HG03064 (cell line): ENCODE measurements around the gene STUM.
"Not testable (repeated sequence)": the region's sequence is repeated elsewhere in the genome, so short reads cannot be mapped to it uniquely, and the experiment has no call there.

Experiments
- ATAC-seq: cut with Tn5 transposase; IDR thresholded peaks from one replicate; pipeline ENCODE4 v1.9.1; 2021; ENCODE audit warnings: low read depth; ENCODE audit not compliant: unreplicated experiment

The STUM gene

GRCh38 chr1:226634611-226635246 is 86.2 kb downstream of the STUM start:
- no peak for ATAC-seq

DNA sequence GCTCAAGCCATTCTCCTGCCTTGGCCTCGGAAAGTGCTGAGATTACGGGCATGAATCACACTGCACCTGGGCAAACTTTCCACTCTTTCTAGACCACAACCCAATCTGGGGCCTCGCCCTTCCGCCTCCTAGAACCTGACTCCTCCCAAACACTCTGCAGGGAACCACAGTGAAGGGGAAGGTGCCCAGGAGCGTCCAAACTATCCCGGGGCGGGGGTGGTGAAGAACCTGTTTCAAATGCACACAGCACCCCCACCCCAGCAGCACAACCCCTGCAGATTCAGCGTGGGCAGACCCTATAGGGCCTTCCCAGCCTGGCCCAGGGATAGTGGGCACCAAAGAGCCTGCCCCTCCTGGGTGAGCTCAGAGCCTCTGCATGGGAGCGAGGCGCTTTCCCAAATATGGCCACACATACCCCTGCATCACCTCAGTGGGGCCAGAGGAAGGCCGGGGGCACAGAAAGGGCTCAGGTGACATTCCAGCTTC is 86.9 kb downstream of the STUM start:
- no peak for ATAC-seq

- ATAC-seq, result no peak
These were observed 88.2 kb downstream of the STUM start for GRCh38 chr1:226636847-226637096.

DNA sequence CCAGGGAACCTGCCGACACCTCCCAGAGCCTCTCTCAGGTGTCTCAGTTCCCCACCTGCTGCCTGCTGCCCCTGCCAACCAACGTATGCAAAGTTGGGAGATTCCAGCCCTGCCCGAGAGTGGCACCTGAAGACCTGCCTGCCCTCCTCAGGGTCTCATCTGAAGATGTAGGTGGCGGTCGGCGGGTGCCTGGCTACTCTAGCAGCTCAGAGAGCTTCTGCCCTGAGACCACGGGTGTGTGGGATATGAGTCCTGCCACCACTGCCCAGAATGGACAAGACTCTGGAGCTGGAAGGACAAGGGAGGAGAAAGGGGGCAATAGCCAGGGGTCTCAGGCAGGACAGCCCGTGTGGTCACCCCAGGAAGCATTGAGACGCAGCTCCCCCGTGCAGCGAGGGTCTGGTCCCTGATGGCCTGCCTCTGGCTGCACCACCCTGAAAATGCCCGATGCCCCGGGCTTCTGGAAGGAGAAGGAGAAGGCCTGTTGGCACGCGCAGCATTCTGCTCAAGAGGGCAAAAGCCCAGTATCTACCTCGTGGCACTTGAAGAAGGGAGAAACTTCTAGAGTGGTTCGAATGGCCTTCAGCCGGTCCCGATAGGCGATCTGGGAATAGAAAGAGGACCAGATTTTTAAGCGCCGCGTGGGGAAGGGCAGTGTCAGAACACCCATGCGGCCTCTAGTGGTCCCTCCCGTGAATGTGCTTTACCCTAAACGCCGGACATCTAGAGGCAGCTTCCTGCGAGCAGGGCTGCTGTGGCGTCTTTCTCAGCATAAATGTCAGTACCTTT is 88.8 kb downstream of the STUM start:
- no peak for ATAC-seq

DNA sequence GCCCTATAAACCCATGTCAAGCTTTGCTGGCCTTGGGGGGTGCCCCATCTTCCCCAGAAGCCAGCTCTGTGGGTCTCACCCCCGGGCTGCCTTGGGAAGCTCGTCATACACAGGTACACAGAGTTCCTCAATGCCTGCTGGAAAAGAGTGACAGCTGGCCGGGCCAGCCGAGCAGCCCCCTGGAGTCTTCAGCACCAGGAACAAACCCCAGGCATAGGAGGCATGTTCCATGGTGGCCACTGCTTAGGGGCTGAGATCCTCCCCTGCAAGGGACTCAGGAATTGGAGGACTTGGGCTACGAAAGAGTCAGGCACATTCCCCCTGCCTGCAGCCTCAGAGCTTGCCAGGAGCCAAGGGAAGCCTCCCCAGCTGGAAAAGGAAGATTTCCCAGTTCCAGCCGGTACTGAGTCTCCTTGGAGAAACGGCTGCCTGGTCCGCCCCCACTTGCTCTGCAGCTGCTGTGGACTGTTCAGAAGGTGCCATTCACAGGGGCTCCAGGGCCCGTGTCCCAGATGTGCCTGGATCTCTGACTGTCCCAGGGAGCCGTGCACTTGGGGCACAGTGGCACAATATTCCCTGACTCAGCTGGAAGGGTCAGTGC is 89.5 kb downstream of the STUM start:
- no peak for ATAC-seq

- no peak for ATAC-seq
These were observed 90.0 kb downstream of the STUM start for GRCh38 chr1:226638608-226639007.

DNA sequence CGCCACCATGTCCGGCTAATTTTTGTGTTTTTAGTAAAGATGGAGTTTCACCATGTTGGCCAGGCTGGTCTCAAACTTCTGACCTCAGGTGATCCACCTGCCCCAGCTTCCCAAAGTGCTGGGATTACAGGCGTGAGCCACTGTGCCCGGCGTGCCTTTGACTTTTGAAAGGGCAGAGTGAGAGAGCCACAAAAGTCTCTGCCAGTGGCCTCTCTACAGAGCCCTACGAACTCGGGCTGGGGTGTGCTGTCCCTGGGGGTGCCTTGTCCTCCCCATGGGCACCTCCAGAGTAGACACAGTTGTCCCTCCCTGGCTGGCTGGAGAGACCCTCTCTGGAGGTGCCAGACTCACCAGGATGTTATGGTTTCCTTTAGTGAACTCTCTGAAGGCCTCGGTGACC is 90.6 kb downstream of the STUM start:
- not testable (repeated sequence) for ATAC-seq

- ATAC-seq, result no peak
These were observed 91.1 kb downstream of the STUM start for GRCh38 chr1:226639631-226640061.

GRCh38 chr1:226640321-226641136 is 92.0 kb downstream of the STUM start:
- no peak for ATAC-seq

- ATAC-seq, result no peak
These were observed 93.2 kb downstream of the STUM start for GRCh38 chr1:226641671-226642231.

DNA sequence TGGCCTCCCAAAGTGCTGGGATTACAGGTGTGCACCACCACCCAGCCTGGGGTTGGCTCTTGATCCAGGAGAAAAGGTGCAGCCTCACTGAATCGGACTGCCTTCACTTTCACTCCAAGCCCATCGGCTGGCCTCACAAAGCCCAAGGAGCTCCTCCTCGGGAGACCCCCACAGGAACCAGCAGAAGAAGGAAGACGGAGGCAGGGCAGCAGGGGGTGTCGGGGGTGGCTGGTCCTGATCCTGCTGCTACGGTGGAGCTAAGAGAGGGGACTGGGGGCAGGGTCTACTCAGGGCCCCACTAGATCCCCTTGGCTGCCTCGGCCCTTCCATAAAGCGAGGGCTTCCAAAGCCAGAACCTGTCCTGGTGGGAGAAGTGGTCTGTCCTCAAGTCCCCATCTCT is 93.9 kb downstream of the STUM start:
- no peak for ATAC-seq

DNA sequence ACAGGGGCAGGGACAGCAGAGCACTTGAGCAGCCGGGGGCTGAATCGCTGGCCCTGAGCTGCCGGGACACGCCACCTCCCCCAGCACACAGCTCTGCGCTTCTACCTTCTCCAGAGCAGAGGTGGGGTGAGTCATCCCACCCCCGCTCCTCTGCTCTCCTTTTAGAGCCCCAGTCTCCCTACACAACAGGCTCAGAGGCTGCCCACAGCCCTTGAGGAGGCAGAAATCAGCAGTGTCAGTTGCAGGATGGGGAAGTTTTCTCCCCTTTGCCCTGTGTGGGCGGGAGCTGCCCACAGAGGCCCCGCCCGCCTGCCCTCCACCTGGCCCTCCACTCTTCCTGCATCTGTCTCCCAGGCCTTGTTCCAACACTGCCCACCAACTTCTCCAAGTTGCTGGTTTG is 94.6 kb downstream of the STUM start:
- peak; percentile 55 for ATAC-seq

DNA sequence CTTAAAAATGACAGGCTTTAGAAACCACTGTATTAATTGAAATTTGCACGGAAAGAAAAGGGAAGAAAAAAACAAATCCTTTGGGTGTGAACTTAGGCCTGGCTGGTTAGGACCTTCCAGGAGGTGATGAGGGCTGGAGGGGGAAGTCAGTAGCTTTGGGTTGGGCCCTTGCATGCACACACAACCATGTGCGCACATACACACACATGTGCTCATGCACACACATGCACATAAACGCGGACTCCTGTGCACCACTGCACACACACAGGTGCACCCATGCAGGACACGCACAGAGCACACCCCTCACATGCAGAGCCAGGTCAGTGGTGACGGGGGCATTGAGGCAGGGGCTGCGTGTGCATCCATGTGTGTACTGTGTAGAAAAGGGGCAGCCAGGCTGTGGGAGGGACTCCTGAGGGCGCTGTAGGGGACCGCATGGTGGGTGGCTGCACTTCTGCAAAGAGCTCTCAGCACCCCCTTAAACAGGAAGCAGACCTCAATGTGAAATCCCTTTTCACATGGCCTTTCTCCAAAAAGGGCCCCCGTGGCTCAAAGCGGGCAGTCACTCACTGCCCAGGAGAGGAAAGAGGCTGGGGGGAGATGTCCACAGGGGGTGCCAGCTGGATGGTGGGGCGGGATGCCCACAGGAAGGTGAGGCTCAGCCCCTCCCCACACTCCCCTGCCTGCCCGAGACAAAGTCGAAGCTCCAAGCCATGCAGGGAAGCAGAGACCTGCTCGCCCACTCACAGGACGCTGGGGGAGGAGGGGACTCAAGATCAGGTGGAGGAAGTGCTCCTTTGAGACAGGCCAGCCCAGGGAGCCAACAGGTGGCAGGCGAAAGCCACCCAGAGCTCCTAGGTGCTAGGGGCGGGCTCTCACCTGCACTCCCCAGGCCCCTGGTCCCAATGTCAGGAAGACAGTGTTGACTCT is 95.3 kb downstream of the STUM start:
- peak; percentile 53 for ATAC-seq

DNA sequence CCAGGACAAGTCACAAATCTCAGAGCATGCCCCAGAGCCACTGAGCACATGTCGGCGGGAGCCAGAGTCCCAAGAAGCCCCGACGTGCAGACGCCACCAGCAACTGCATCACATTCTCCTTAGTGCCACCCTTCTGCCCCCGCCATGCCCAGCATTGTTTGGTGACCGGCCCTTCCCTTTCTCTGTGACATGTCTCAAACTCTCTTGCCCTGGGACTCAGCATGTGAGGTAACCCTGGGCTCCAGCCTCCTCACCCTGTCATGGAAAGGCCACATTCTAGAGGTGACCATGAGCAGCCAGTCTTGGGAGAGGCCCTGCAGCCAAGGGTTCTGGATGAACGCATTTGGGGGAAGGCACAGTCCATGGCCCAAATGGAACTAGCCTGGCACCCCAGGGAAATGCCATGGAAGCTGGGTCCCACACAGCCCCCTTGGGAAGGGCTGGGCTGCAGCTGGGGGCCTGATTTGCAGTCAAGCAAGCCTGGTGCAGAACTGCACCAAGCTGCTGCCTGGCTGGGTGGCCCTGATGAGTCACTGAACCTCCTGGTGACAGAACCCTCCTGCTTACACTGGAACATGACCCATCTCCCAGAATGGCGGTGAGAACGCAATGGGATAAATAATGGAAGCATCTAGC is 96.1 kb downstream of the STUM start:
- no peak for ATAC-seq

DNA sequence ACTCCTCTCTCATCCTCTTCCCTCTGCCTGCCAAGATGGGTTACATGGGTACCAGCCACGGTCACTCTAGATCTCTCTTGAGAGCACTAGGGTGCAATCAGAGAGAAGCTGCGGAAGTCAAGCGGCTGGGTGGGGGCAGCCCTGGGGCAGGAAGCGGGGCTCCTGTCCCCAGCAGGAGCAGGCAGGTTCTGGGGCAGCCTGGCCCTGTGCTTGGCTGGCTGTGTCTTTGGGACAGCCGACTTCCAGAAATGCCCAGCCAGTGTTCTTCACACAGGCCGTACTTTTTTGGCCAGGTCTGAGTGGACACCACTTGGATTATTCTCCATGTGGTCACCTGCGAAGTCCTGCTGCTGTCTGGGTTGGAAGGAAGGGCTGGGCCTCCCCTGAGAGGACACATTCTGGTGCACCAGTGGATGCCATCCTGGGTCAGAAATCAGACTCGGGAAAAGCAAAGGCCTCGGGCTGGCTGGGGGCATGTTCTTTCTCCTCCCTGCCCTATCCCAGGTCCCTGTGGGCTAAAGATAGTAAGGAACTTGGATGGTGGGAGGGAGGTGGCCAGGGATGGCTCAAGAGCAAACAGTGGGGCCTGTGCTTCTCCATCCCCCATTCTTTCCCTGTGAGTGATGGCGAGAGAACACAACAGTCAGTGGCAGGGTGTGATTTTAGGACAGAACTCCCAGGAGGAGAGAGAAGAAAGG is 96.9 kb downstream of the STUM start:
- ATAC-seq, result no peak

DNA sequence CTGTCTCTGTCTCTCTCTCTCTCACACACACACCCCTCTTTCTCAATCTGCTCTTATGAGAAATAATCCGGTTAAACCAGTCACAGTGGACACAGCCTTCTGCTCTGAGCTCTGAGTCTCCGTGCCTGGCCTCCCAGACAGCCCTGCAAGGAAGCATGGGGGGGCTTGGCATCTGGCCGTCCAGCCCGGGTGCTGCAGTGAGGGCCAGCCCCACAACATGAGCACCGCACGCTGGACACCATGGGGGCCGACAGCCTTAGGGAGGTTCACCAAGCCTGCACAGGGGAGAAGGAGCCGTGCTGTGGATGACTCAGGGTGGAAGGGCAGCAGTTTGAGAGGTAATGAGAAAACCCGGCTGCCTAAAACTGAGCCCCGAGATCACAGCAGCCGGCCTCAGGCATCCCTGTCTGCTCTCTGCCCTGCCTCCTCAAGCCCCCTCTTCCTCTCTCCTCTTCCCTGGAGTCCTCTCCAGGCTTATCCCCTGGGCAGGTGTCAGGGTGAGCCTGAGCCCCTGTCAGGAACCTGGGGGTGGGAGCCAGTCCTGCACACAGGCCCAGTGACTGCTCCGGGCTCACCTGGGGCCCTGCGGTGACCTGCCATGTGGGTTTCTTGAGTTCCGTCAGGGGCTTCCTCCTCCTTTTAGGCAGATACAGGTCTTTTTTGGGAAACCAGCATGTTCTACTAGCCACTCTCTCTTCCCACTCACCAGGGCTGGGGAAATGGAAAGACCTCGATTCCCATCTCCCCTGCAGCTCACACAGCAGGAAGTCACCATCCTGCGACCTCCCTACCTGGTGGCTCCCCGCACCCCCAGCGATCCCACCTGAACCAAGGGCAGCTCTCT is 97.7 kb downstream of the STUM start:
- no peak for ATAC-seq

DNA sequence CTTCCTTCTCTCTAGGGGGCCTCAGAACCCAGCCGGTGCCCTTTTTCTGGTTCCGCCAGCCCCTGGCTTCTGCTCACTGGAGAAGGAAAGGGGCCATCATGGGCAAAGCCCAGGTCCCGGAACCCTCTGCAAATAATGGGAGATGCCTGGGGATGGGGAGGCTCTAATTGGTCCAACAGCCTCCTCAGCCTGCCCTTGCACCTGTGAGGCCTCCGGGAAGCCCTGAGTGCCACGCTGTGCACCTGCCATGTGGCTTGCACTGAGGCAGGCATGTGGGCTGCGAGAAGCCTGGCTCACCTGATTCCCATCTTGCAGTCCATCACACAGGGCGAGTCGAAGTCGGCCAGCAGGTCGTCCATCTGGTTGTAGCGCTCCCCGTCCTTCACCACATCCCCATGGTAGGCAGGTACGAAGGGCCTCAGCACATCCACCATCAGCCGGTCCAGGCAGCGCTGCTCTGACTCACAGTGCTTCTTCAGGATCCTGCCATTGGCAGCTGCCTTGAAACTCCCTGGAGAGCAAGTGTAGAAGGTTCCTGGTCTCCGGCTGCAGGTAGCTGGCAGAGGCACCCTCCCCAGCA is 98.4 kb downstream of the STUM start:
- ATAC-seq, result no peak
